Activated naive CD4-positive, alpha-beta T cell treated with anti-CD3 and anti-CD28 coated beads, Interleukin-2, amount 50 U/mL, for 72 hours (primary cell): ENCODE results near the gene ARHGAP6. TPM values are rescaled to one million over a fixed set of nuclear protein-coding genes. Genes with fewer than 3 reads are reported as not detected.

Source experiments
- ATAC-seq, 2 donors: fragments of 150-1000 bp; cut with Tn5 transposase; 2 replicates each; pipeline ENCODE4 v1.10.0; 2021; ENCODE audit warnings: mild to moderate bottlenecking in 2 of 2, moderate library complexity in 2 of 2
- DNase-seq, 2 donors: peaks; one replicate each; pipeline ENCODE4 v3.0.0; 2021 to 2022; ENCODE audit warnings: low spot score in 2 of 2
- H3K27ac Mint-ChIP-seq, 2 donors: one replicate each; pipeline ENCODE4 v1.8.0; 2022; ENCODE audit warnings: mild to moderate bottlenecking in 2 of 2, mixed read lengths in 2 of 2
- H3K36me3 Mint-ChIP-seq, 2 donors: one replicate each; pipeline ENCODE4 v1.8.0; 2022; ENCODE audit warnings: mixed read lengths in 2 of 2
- H3K9me3 Mint-ChIP-seq, 2 donors: one replicate each; pipeline ENCODE4 v1.8.0; 2022; ENCODE audit warnings: mixed read lengths in 2 of 2
- total RNA-seq, 2 donors: library from RNA; stranded (reverse); gene quantifications; one replicate each; pipeline ENCODE4 v1.2.3, GENCODE V29; 2022

The ARHGAP6 gene
- total RNA-seq, 2 donors from 2014 or later, result not detected

DNA sequence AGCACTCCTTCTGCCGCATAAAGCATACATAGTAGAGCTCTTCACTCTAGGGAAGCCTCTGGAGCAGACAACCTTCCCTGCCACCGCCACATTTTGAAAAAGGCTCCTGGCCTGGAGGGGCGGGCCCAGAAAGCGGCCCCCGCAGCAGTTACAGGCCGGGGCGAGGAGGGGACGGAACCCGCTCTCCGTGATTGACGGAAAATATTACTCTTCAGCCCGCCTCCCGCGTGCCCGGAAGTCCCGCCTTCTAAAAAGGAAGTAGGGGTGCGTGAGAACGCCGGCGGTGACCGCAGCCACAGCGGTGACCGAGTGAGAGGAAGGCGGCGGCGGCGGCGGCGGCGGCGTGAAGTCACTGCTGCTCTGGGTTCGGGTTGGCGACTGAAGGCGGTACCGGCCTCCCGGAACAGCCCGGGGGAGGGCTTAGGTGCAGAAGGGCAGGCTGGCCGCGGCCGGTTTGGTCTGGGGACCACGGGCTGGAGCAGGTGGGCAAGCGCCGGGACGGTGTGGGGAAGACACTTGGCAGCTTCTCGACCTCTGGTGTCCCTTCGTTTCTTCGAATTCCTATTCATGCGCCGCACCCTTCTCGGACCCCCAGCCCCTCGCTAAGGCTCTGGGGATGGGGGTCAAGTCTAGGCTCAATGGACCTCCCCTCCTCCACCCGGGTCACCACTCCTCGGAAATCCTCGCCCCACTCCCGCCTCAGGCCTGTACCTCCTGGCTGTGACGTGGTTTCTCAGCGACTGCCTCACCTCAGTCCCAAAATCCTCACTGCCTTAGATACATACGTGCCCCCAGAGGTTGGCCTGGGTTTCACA is 554.5 kb downstream of the ARHGAP6 start, which contains the start of gene HCCS:
HCCS (plus strand) TSS at position 296 of the 815 bp plus-strand sequence. CDS start 729 bp downstream, outside the sequence.
- DNase-seq (peak; percentile 74 to 87), ATAC-seq (peak; percentile 94)
- H3K36me3 Mint-ChIP-seq, result peaks cover 8 to 15% of the 10 kb centered on the region in 2 donors
- H3K27ac Mint-ChIP-seq, result peak within 1 kb of the TSS in 1 of 2 donors; percentile 97
- H3K9me3 Mint-ChIP-seq, result no peaks in the 10 kb centered on the region

DNA sequence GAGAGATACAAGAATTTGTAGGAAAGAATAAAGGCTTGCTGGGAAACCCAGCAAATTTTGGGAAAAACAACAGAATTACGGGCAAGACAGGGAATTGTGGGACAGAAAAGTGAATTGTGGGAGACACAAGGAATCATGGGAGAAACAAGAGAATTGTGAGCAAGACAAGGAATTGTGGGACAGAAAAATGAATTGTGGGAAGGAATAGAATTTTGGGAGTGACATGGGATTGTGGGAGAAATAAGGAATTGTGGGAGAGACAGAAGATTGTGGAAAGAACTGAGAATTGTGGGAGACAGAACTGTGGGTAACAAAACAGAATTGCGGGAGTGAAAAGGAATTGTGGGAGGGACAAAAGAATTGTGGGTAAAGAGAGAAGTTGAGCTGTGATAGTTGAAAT is 555.8 kb downstream of the ARHGAP6 start:
- ATAC-seq (no peak), DNase-seq (no peak)
- peaks cover 3 to 10% of the 10 kb centered on the region in 2 donors for H3K36me3 Mint-ChIP-seq
- H3K27ac Mint-ChIP-seq, result no peak overlapping the region
- no peaks in the 10 kb centered on the region for H3K9me3 Mint-ChIP-seq

DNA sequence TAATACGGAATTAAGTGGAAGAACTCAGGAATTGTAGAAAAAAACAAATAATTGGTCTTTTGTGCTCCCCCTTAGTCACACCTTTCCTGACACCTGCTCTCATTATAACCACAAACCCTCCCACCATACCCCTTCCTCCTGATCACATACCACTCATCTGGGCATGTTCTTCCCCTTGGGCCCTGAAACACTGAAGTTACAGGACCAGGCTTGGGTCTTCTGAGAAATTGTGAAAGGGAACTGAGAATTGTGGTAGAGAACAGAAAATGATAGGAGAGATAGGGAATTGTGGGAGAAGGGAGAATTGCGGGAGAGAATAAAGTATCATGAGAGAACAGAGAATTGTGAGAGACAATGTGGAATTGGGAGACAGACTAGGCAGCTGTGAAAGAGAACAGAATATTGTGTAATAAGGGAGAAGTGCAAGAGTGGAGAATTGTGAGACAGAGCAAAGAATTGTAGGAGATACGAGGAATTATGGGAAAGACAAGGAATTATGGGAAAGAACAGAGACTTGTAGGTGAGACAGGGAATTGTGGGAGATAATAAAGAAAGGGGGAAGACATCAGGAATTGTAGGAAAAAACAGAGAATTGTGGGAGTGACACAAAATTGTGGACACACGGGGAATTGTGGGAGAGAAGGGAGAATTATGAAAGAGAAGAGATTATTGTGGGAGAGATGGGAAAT is 557.3 kb downstream of the ARHGAP6 start:
- ATAC-seq (no peak), DNase-seq (no peak)
- peaks cover 0 to 8% of the 10 kb centered on the region in 2 donors for H3K36me3 Mint-ChIP-seq
- H3K27ac Mint-ChIP-seq, result no peak overlapping the region
- no peaks in the 10 kb centered on the region for H3K9me3 Mint-ChIP-seq

DNA sequence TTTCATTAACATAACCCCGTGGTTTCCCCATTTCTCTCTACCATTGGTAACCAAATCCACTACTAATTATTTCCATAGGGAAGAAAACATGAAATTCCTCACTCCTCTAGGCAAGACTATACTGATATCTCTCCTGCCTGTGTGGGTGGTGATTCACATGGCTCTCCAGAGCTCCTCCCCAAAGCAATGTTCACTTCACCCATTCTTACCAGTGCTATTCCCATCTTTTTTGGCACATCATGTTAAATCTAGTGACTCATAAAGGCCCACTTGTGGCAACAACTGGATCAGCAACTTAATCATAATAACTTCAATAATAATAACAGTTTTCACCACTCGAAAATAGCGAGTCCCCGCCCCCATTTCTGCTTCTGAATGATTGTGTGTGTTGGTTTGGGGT is 560.6 kb downstream of the ARHGAP6 start:
- DNase-seq, result no peak
- Mint-ChIP-seq H3K9me3 (no peaks in the 10 kb centered on the region), H3K36me3 (no peaks in the 10 kb centered on the region), H3K27ac (no peak overlapping the region)
- ATAC-seq, result no peak

DNA sequence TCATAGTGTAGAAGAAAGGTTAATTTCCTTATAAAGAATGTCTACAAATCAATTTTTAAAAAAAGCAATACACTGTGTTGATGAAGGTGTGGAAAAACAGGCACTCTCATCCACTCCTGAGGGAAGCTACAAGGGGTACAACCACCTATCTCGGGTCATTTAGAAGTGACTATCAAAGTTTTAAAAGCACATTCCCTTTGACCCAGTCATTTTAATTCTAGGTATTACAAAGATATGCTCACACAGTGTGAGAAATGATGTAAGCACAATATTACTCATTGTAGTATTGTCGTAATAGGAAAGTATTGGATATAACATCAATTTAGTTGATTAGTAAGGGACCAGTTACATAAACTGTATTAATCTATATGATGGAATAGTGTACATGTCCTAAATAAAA is 562.0 kb downstream of the ARHGAP6 start:
- no peak for DNase-seq
- H3K9me3 Mint-ChIP-seq, result no peaks in the 10 kb centered on the region
- ATAC-seq, result peak; percentile 40 to 97
- H3K36me3 Mint-ChIP-seq, result no peaks in the 10 kb centered on the region
- peak overlapping the region in 1 of 2 donors; percentile 79 for H3K27ac Mint-ChIP-seq

DNA sequence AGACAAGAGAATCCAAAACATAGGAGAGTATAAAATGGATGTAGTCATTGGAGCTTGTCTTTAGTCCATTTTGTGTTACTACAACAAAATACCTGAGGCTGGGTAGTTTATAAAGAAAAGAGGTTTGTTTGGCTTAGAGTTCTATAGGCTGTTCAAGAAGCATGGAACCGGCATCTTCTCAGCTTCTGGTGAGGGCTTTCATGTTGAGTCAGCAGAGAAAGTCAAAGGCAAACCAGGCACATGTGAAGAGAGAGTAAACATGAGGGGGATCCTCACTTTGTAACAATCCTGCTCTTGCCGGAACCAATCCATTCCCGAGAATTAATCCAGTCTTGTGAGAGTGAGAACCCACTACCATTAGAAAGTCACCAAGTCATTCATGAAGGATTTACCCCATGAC is 562.7 kb downstream of the ARHGAP6 start:
- DNase-seq (no peak), ATAC-seq (peak in 1 of 2 donors; percentile 62)
- Mint-ChIP-seq H3K27ac (peak overlapping the region in 1 of 2 donors; percentile 85), H3K9me3 (no peaks in the 10 kb centered on the region), H3K36me3 (no peaks in the 10 kb centered on the region)

DNA sequence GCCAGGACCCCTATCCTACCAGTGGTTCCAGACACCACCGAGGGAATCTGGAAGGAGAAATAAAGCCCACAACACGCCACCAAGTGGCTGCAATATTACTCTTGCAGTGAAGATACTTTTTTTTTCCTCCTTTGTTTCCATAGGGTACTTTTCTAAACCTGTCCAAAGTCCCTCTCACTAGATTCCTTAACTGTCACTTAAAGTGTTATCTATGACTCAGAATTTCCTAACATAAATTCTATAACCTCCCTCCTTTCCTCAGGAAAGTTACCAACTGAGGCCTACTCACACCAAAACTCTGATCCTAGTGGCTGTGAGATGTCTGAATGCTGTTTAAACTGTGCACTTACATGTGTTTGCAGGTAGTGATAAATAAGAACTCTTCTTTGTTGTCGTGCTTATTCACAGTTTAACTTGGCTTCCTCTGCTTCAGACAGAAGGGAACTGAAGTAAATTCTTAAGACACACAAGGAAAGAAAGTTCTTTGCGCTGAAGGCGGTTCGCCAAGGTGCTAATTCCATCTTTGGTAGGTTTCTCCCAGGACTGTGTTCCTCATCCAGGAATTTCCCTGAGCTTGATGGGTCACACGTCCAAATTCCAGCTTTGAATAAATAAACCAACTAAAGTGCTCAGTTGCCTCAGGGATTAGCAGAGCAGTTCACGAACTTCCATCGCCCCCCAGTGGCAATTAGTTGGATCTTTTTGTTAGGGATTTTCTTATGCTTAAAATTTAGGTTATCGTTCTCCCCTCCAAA is 565.3 kb downstream of the ARHGAP6 start:
- no peak for DNase-seq

DNA sequence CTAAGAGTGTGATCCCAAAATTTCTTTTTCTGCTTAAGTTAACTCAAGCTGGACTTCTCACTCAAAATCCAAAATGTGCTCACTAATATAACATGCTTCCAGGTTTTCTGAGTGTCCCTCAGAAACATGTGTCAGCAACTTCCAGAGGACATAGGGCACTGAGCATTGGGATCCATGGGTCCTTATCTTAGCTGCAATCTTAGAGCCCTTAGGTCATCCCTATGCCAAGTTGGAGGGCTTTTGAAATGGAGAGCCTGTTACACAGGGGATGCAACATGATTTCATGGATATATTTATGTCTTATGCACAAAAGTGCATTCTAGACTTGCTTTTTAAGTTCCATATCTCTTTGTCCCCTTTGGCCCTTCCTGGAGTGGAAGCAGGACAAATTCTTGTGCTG is 566.3 kb downstream of the ARHGAP6 start:
- Mint-ChIP-seq H3K36me3 (no peaks in the 10 kb centered on the region), H3K27ac (no peak overlapping the region), H3K9me3 (no peaks in the 10 kb centered on the region)
- DNase-seq (no peak), ATAC-seq (no peak)

More for the DNA sequence above, 565.3 kb downstream of the ARHGAP6 start:
- Mint-ChIP-seq H3K9me3 (no peaks in the 10 kb centered on the region), H3K27ac (no peak overlapping the region), H3K36me3 (no peaks in the 10 kb centered on the region)
- ATAC-seq, result no peak

DNA sequence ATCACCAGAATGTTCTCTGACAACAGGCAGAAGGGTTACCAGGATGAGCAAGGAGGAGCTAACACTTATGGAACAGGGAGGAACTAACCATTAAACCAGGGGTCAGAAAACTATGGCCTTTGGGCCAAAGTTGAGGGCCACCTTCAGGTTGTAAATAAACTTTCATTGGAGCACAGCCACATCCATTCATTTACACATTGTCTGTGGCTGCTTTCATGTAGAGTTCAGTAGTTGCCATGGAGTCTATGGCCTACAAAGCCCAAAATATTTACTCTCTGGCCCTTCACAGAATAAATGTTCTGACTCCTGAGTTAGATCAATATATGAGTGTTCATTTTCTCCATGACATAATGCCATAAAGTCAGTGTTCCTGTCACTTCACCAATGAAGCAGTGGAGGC is 567.8 kb downstream of the ARHGAP6 start:
- no peak overlapping the region for H3K27ac Mint-ChIP-seq
- peak in 1 of 2 donors; percentile 49 for ATAC-seq
- DNase-seq, result no peak
- H3K36me3 Mint-ChIP-seq, result no peaks in the 10 kb centered on the region
- H3K9me3 Mint-ChIP-seq, result no peaks in the 10 kb centered on the region

DNA sequence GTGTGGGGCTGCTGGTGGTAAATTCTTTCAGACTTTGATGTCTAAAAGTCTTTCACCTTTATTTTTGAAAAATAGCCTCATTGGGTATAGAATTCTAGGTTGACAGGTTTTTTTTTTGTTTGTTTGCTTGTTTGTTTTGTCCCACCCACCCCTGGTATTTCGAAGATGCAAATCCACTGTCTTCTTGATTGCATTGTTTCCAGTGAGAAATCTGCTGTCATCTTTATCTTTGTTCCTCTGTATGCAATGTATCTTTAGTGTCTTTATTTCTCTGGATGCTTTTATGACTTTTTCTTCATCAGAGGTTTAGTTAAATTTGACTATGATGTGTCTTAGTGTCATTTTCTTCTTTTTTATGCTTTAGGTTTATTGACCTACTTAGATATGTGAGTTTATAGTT is 575.9 kb downstream of the ARHGAP6 start:
- DNase-seq (no peak), ATAC-seq (no peak)
- H3K9me3 Mint-ChIP-seq, result peaks cover 5 to 17% of the 10 kb centered on the region in 2 donors
- no peak overlapping the region for H3K27ac Mint-ChIP-seq
- H3K36me3 Mint-ChIP-seq, result peaks cover 10 to 13% of the 10 kb centered on the region in 2 donors

Other genes starting within 250 kb of the ARHGAP6 start
- 10 to 100 TPM; 38.4 to 72.3 TPM for gene MSL3, start 92.3 kb upstream of the ARHGAP6 start, total RNA-seq